HepG2 (cell line): ENCODE results near the gene RAB1B. TPM values are rescaled to one million over a fixed set of nuclear protein-coding genes. Genes with fewer than 3 reads are reported as not detected.

Experiments used
- AKAP8 ChIP-seq: sonication (generic); formaldehyde crosslinking; IDR thresholded peaks from 2 replicates; pipeline ENCODE4 v1.5.1; 2020; ENCODE audit warnings: mild to moderate bottlenecking, missing genetic modification reagents
- CENPBD1 ChIP-seq: sonication (generic); formaldehyde crosslinking; IDR thresholded peaks from 2 replicates; pipeline ENCODE4 v1.8.0; 2022; ENCODE audit warnings: missing genetic modification reagents, low read depth, mild to moderate bottlenecking, borderline replicate concordance
- CENPX ChIP-seq: sonication (generic); formaldehyde crosslinking; IDR thresholded peaks from 2 replicates; pipeline ENCODE4 v1.9.0; 2021; ENCODE audit warnings: mild to moderate bottlenecking, missing genetic modification reagents, moderate library complexity
- MTA1 ChIP-seq: sonication (generic); formaldehyde crosslinking; IDR thresholded peaks from 2 replicates; pipeline ENCODE4 v1.4.0; 2020; ENCODE audit warnings: missing genetic modification reagents, mild to moderate bottlenecking, borderline replicate concordance
- PRDM15 ChIP-seq: sonication (generic); formaldehyde crosslinking; IDR thresholded peaks from 2 replicates; pipeline ENCODE4 v1.4.0; 2020; ENCODE audit warnings: missing genetic modification reagents
- SMAD9 ChIP-seq: sonication (generic); formaldehyde crosslinking; IDR thresholded peaks from 2 replicates; pipeline ENCODE4 v1.5.1; 2020; ENCODE audit warnings: mild to moderate bottlenecking, missing genetic modification reagents
- SP5 ChIP-seq: IDR thresholded peaks from 2 replicates; pipeline ENCODE4 v1.6.1; 2016; ENCODE audit warnings: low read depth, borderline replicate concordance
- TOPORS ChIP-seq: sonication (generic); formaldehyde crosslinking; IDR thresholded peaks from 2 replicates; pipeline ENCODE4 v1.8.0; 2023; ENCODE audit warnings: mild to moderate bottlenecking, missing genetic modification reagents
- YEATS4 ChIP-seq: sonication (generic); formaldehyde crosslinking; IDR thresholded peaks from 2 replicates; pipeline ENCODE4 v1.4.0; 2020; ENCODE audit warnings: missing genetic modification reagents, borderline replicate concordance
- ZBTB14 ChIP-seq: sonication (generic); formaldehyde crosslinking; IDR thresholded peaks from 2 replicates; pipeline ENCODE4 v1.4.0; 2020; ENCODE audit warnings: missing genetic modification reagents
- ZFAT ChIP-seq: sonication (generic); formaldehyde crosslinking; conservative IDR thresholded peaks from 2 replicates; pipeline ENCODE4 v1.8.1; 2023; ENCODE audit warnings: missing genetic modification reagents, inconsistent platforms
- ZFP62 ChIP-seq: sonication (generic); formaldehyde crosslinking; IDR thresholded peaks from 2 replicates; pipeline ENCODE4 v1.4.0; 2020; ENCODE audit warnings: missing genetic modification reagents
- ZFYVE20 ChIP-seq: sonication (generic); formaldehyde crosslinking; IDR thresholded peaks from 2 replicates; pipeline ENCODE4 v1.8.0; 2023; ENCODE audit warnings: low read depth, mild to moderate bottlenecking, moderate library complexity, missing genetic modification reagents, borderline replicate concordance
- ZKSCAN1 ChIP-seq: fragments of 150-350 bp; IDR thresholded peaks from 2 replicates; pipeline ENCODE4 v1.6.1; 2014; ENCODE audit warnings: low read length
- ZMAT3 ChIP-seq: sonication (generic); formaldehyde crosslinking; conservative IDR thresholded peaks from 2 replicates; pipeline ENCODE4 v1.7.0; 2021; ENCODE audit warnings: missing genetic modification reagents
- ZMYM2 ChIP-seq: sonication (generic); formaldehyde crosslinking; IDR thresholded peaks from 2 replicates; pipeline ENCODE4 v1.8.0; 2022; ENCODE audit warnings: mild to moderate bottlenecking, missing genetic modification reagents
- ZMYM3 ChIP-seq: sonication (generic); formaldehyde crosslinking; IDR thresholded peaks from 2 replicates; pipeline ENCODE4 v1.5.1; 2020; ENCODE audit warnings: mild to moderate bottlenecking, missing genetic modification reagents
- ZNF121 ChIP-seq: sonication (generic); formaldehyde crosslinking; IDR thresholded peaks from 2 replicates; pipeline ENCODE4 v1.5.0; 2020; ENCODE audit warnings: mild to moderate bottlenecking, missing genetic modification reagents
- ZNF280B ChIP-seq: sonication (generic); formaldehyde crosslinking; IDR thresholded peaks from 2 replicates; pipeline ENCODE4 v1.5.0; 2020; ENCODE audit warnings: missing genetic modification reagents, mild to moderate bottlenecking, borderline replicate concordance
- ZNF326 ChIP-seq: sonication (generic); formaldehyde crosslinking; IDR thresholded peaks from 2 replicates; pipeline ENCODE4 v1.4.0; 2020; ENCODE audit warnings: missing genetic modification reagents, borderline replicate concordance
- ZNF562 ChIP-seq: sonication (generic); formaldehyde crosslinking; IDR thresholded peaks from 2 replicates; pipeline ENCODE4 v1.8.0; 2022; ENCODE audit warnings: missing genetic modification reagents, borderline replicate concordance
- ZNF644 ChIP-seq: IDR thresholded peaks from 2 replicates; pipeline ENCODE4 v1.6.1; 2016; ENCODE audit warnings: low read depth
- ZNF737 ChIP-seq: sonication (generic); formaldehyde crosslinking; IDR thresholded peaks from 2 replicates; pipeline ENCODE4 v1.5.0; 2020; ENCODE audit warnings: missing genetic modification reagents, mild to moderate bottlenecking, borderline replicate concordance
- ZNF749 ChIP-seq: sonication (generic); formaldehyde crosslinking; IDR thresholded peaks from 2 replicates; pipeline ENCODE4 v1.8.0; 2022; ENCODE audit warnings: mild to moderate bottlenecking, missing genetic modification reagents, moderate library complexity, borderline replicate concordance
- polyA plus RNA-seq, 8 experiments: library from polyadenylated mRNA; depleted of rRNA in 3 of 8; stranded (reverse) in 7 of 8; unstranded in 1 of 8; fragments of >200 nt; fragmentation: Illumina TruSeq in 4 of 8; extraction: Trizol in 4 of 8; gene quantifications; 2 replicates each; pipeline versions ENCODE4 v1.2.1 to v1.2.3, GENCODE V29; 2011 to 2016; ENCODE audit warnings: low read depth in 4 of 8, missing spikeins in 1 of 8, mixed read lengths in 1 of 8; ENCODE audit not compliant: insufficient read depth in 1 of 8
- total RNA-seq, 5 experiments: library from RNA; depleted of rRNA; stranded (reverse); fragments of >200 nt; fragmentation: Illumina TruSeq; extraction: Trizol; gene quantifications; 2 replicates each; pipeline ENCODE4 v1.2.3, GENCODE V29; 2016; ENCODE audit warnings: low read depth in 1 of 5

RAB1B gene
- total and polyA plus RNA-seq, 2 of the 13 experiments (the other 11 are each of a cell fraction or from before 2014, with no cell fraction given): 77.9 to 87.9 TPM

- TF ChIP-seq PRDM15 (CRISPR knock-in tag): 0 out of 2 replicates have a peak, but pooled peaks have one; percentile 24
- TF ChIP-seq CENPBD1: no peak
- TF ChIP-seq MTA1 (CRISPR knock-in tag): no peak
- TF ChIP-seq AKAP8 (CRISPR knock-in tag): no peak
- TF ChIP-seq ZKSCAN1: no peak
- TF ChIP-seq ZNF121 (CRISPR knock-in tag): peak; percentile 19; the same call in 1 of the 2 replicates
- no peak for TF ChIP-seq TOPORS (CRISPR knock-in tag)
- TF ChIP-seq ZNF737 (CRISPR knock-in tag): no peak
- TF ChIP-seq ZBTB14: no peak
- TF ChIP-seq ZFP62 (CRISPR knock-in tag): no peak
- TF ChIP-seq ZNF326 (CRISPR knock-in tag): no peak
- TF ChIP-seq YEATS4 (CRISPR knock-in tag): no peak
- TF ChIP-seq SP5 (CRISPR knock-in tag): no peak
- TF ChIP-seq SMAD9 (CRISPR knock-in tag): no peak
- TF ChIP-seq ZMYM3 (CRISPR knock-in tag): no peak
- peak; percentile 45; the same call in 1 of the 2 replicates for TF ChIP-seq ZNF280B (CRISPR knock-in tag)
- TF ChIP-seq CENPX: no peak
- TF ChIP-seq ZFYVE20 (CRISPR knock-in tag): no peak
- TF ChIP-seq ZNF644 (CRISPR knock-in tag): no peak
- no peak for TF ChIP-seq ZMAT3
- no peak for TF ChIP-seq ZNF562 (CRISPR knock-in tag)
- 0 out of 2 replicates have a peak, but pooled peaks have one; percentile 68 for TF ChIP-seq ZNF749 (CRISPR knock-in tag)
- no peak for TF ChIP-seq ZMYM2 (CRISPR knock-in tag)
- TF ChIP-seq ZFAT (CRISPR knock-in tag): no peak
These were observed 45.1 kb downstream of the RAB1B start (continued) for GRCh38 chr11:66313321-66314185.
